H1 (cell line): ENCODE measurements around the gene GARIN6. TPM values are rescaled to one million over a fixed set of nuclear protein-coding genes. Genes with fewer than 3 reads are reported as not detected.

ENCODE experiments used
- CTCF ChIA-PET: fragments of 300-600 bp; sonication (Branson Sonifier 250); formaldehyde crosslinking; loops from one replicate; lab custom pipeline; 2021; ENCODE audit not compliant: partially characterized antibody; lab: Charles Lee
- POLR2A ChIA-PET: fragments of 300-600 bp; sonication (Branson Sonifier 250); formaldehyde crosslinking; loops from one replicate; lab custom pipeline; 2021; ENCODE audit warnings: inconsistent platforms; ENCODE audit not compliant: partially characterized antibody; lab: Charles Lee
- DNase-seq, 2 experiments: peaks; one replicate each; pipeline versions ENCODE4 v3.0.0 to v3.0.0-alpha.2; 2010 to 2022; ENCODE audit warnings: low spot score in 2 of 2, low read depth in 1 of 2, mixed read lengths in 1 of 2
- FAIRE-seq: peaks from 2 replicates; lab custom pipeline; 2011; peaks lifted over from hg19 to GRCh38; lab: Jason Lieb, UNC
- H2AFZ ChIP-seq: 2 replicates; pipeline ENCODE4 v1.8.1; 2012; ENCODE audit warnings: low read length, inconsistent platforms
- H2AK5ac ChIP-seq: 2 replicates; pipeline ENCODE4 v1.6.1; 2013; ENCODE audit warnings: low read depth, low read length
- H2BK120ac ChIP-seq: replicated peaks from 2 replicates; pipeline ENCODE3; 2013; ENCODE audit warnings: low read depth, low read length, inconsistent platforms
- H2BK12ac ChIP-seq: 2 replicates; pipeline ENCODE4 v1.6.1; 2013; ENCODE audit warnings: low read depth, low read length
- H2BK15ac ChIP-seq: 2 replicates; pipeline ENCODE4 v1.6.1; 2013; ENCODE audit warnings: low read length
- H2BK20ac ChIP-seq: 2 replicates; pipeline ENCODE4 v1.6.1; 2013; ENCODE audit warnings: low read length
- H2BK5ac ChIP-seq: 2 replicates; pipeline ENCODE4 v1.6.1; 2013; ENCODE audit warnings: low read depth, low read length
- H3K14ac ChIP-seq: 2 replicates; pipeline ENCODE4 v1.6.1; 2013; ENCODE audit warnings: inconsistent platforms; ENCODE audit not compliant: insufficient read length
- H3K18ac ChIP-seq: 2 replicates; pipeline ENCODE4 v1.6.1; 2013; ENCODE audit warnings: low read length; ENCODE audit errors: extremely low read depth
- H3K23ac ChIP-seq: 2 replicates; pipeline ENCODE4 v1.6.1; 2013; ENCODE audit warnings: inconsistent platforms; ENCODE audit not compliant: insufficient read length
- H3K23me2 ChIP-seq: 2 replicates; pipeline ENCODE4 v1.6.1; 2013; ENCODE audit warnings: low read depth, low read length
- H3K27ac ChIP-seq: 2 replicates; pipeline ENCODE4 v1.6.1; 2011; ENCODE audit warnings: low read depth, low read length, inconsistent platforms
- H3K27me3 ChIP-seq, 4 experiments: replicated peaks in 1 of 4; 1 replicate in 1 of 4; 2 replicates in 3 of 4; pipeline versions ENCODE4 v1.6.1 to v1.8.1; 2011 to 2013; ENCODE audit warnings: low read length in 3 of 4, mild to moderate bottlenecking in 3 of 4, inconsistent platforms in 2 of 4, mixed read lengths in 2 of 4, moderate library complexity in 1 of 4; ENCODE audit not compliant: control insufficient read depth in 3 of 4, insufficient read depth in 3 of 4; ENCODE audit errors: extremely low read depth in 1 of 4
- H3K36me3 ChIP-seq, 4 experiments: 2 replicates each; pipeline versions ENCODE4 v1.6.1 to v1.8.1; 2011 to 2013; ENCODE audit warnings: mild to moderate bottlenecking in 4 of 4, low read length in 3 of 4, moderate library complexity in 2 of 4, control low read depth in 1 of 4, inconsistent platforms in 1 of 4; ENCODE audit not compliant: insufficient read depth in 4 of 4, control insufficient read depth in 2 of 4
- H3K4ac ChIP-seq: replicated peaks from 2 replicates; pipeline ENCODE3; 2013; ENCODE audit warnings: low read length, low read depth, mixed read lengths, inconsistent platforms; ENCODE audit not compliant: insufficient read length
- H3K4me1 ChIP-seq, 4 experiments: replicated peaks in 1 of 4; 1 replicate in 1 of 4; 2 replicates in 3 of 4; pipeline versions ENCODE4 v1.6.1 to v1.8.1; 2011 to 2013; ENCODE audit warnings: low read length in 3 of 4, inconsistent platforms in 2 of 4, mixed read lengths in 1 of 4; ENCODE audit not compliant: insufficient read depth in 4 of 4, control insufficient read depth in 3 of 4
- H3K4me2 ChIP-seq, 2 experiments: 2 replicates each; pipeline versions ENCODE4 v1.6.1 to v1.8.1; 2011 to 2013; ENCODE audit warnings: low read depth in 2 of 2, low read length in 2 of 2, control low read depth in 1 of 2, inconsistent platforms in 1 of 2, mild to moderate bottlenecking in 1 of 2; ENCODE audit not compliant: insufficient read depth in 1 of 2
- H3K4me3 ChIP-seq, 4 experiments: fragments of 200-600, 300-600 bp in 1 of 4; sonication (generic), shearing (Covaris generic), sonication (Bioruptor Twin) in 1 of 4; 2 replicates each; pipeline versions ENCODE4 v1.5.1 to v1.8.1; 2011 to 2016; ENCODE audit warnings: low read length in 4 of 4, low read depth in 3 of 4, control low read depth in 2 of 4, inconsistent platforms in 2 of 4, mild to moderate bottlenecking in 2 of 4, mixed read lengths in 1 of 4, moderate library complexity in 1 of 4; ENCODE audit not compliant: insufficient read depth in 2 of 4; ENCODE audit errors: extremely low read depth in 1 of 4
- H3K56ac ChIP-seq: replicated peaks from 2 replicates; pipeline ENCODE3; 2013; ENCODE audit warnings: low read depth, mild to moderate bottlenecking, mixed read lengths, low read length, inconsistent platforms; ENCODE audit not compliant: insufficient read length
- H3K79me1 ChIP-seq: 2 replicates; pipeline ENCODE4 v1.6.1; 2013; ENCODE audit warnings: low read depth, low read length, control low read depth
- H3K79me2 ChIP-seq, 2 experiments: 2 replicates each; pipeline versions ENCODE4 v1.6.1 to v1.8.1; 2012 to 2013; ENCODE audit warnings: low read length in 2 of 2, mild to moderate bottlenecking in 2 of 2, inconsistent platforms in 1 of 2; ENCODE audit not compliant: insufficient read depth in 2 of 2, control insufficient read depth in 1 of 2
- H3K9ac ChIP-seq, 4 experiments: replicated peaks in 1 of 4; 1 replicate in 1 of 4; 2 replicates in 3 of 4; pipeline versions ENCODE4 v1.6.1 to v1.8.1; 2011 to 2013; ENCODE audit warnings: low read depth in 3 of 4, low read length in 3 of 4, control low read depth in 2 of 4, mild to moderate bottlenecking in 2 of 4, moderate library complexity in 2 of 4, inconsistent platforms in 1 of 4; ENCODE audit errors: extremely low read depth in 1 of 4
- H3K9me3 ChIP-seq, 2 experiments: 2 replicates each; pipeline versions ENCODE4 v1.6.1 to v1.8.1; 2012 to 2013; ENCODE audit warnings: mild to moderate bottlenecking in 2 of 2, moderate library complexity in 2 of 2, control low read depth in 1 of 2, inconsistent platforms in 1 of 2, low read depth in 1 of 2, low read length in 1 of 2, mixed read lengths in 1 of 2; ENCODE audit not compliant: insufficient read depth in 2 of 2
- H4K20me1 ChIP-seq, 2 experiments: replicated peaks in 1 of 2; 2 replicates each; pipeline versions ENCODE3 to v1.8.1; 2011 to 2013; ENCODE audit warnings: inconsistent platforms in 2 of 2, low read length in 2 of 2, mild to moderate bottlenecking in 1 of 2; ENCODE audit not compliant: insufficient read depth in 2 of 2, control insufficient read depth in 1 of 2
- H4K5ac ChIP-seq: 2 replicates; pipeline ENCODE4 v1.6.1; 2013; ENCODE audit warnings: low read length, low read depth, mixed read lengths, inconsistent platforms; ENCODE audit not compliant: insufficient read length
- H4K8ac ChIP-seq: 2 replicates; pipeline ENCODE4 v1.8.0; 2013; ENCODE audit warnings: mild to moderate bottlenecking, moderate library complexity, low read length, inconsistent platforms; ENCODE audit not compliant: insufficient read depth; ENCODE audit errors: extremely low read depth
- H4K91ac ChIP-seq: replicated peaks from 2 replicates; pipeline ENCODE3; 2013; ENCODE audit warnings: low read length, mixed read lengths, inconsistent platforms; ENCODE audit not compliant: insufficient read length
- GABPA ChIP-seq: IDR thresholded peaks from 2 replicates; pipeline ENCODE4 v1.6.1; 2011; ENCODE audit warnings: mild to moderate bottlenecking, low read length, moderate library complexity, borderline replicate concordance; ENCODE audit not compliant: insufficient read depth
- KDM1A ChIP-seq: fragments of 200-600, 300-600 bp; sonication (generic); IDR thresholded peaks from 2 replicates; pipeline ENCODE4 v1.7.1; 2016; ENCODE audit warnings: mild to moderate bottlenecking, low read length, borderline replicate concordance
- RAD21 ChIP-seq, 2 experiments: IDR thresholded peaks in 1 of 2; conservative IDR thresholded peaks in 1 of 2; 2 replicates each; pipeline ENCODE4 v1.6.1; 2011; ENCODE audit warnings: low read depth in 2 of 2, low read length in 2 of 2, improper control_type of control experiment in 1 of 2, inconsistent platforms in 1 of 2, mild to moderate bottlenecking in 1 of 2, moderate library complexity in 1 of 2
- SP4 ChIP-seq: IDR thresholded peaks from 2 replicates; pipeline ENCODE4 v1.6.1; 2012; ENCODE audit warnings: low read length, inconsistent platforms
- WGBS, 2 experiments: shearing (Covaris generic) in 1 of 2; methylation state at CpG; one replicate each; pipeline versions ENCODE4 v1.1.6 to v1.1.7; 2013 to 2015; ENCODE audit warnings: low lambda C conversion rate in 2 of 2, mixed read lengths in 2 of 2, inconsistent platforms in 1 of 2, low coverage in 1 of 2, missing lambda C conversion rate in 1 of 2; ENCODE audit not compliant: insufficient replicate concordance in 2 of 2, insufficient coverage in 1 of 2, insufficient read length in 1 of 2; ENCODE audit errors: extremely low coverage in 1 of 2, missing lambda C conversion rate in 1 of 2; 5-methylcytosine and 5-hydroxymethylcytosine counted together
- polyA plus RNA-seq, 7 experiments: library from polyadenylated mRNA; depleted of rRNA in 3 of 7; stranded (reverse) in 5 of 7; unstranded in 2 of 7; fragments of >200 nt in 5 of 7; fragments of 200-250 nt in 2 of 7; gene quantifications; 1 replicate in 5 of 7; 2 replicates in 1 of 7; 4 replicates in 1 of 7; pipeline versions ENCODE4 v1.2.1 to v1.2.3, GENCODE V29; 2011 to 2013; ENCODE audit warnings: missing spikeins in 2 of 7, mixed read lengths in 2 of 7
- total RNA-seq: library from RNA; stranded (reverse); fragmentation: NEBNext Ultra II Directional; extraction: Animal tissue kit (Norgen Biotek cat#: 25700); gene quantifications from 2 replicates; pipeline ENCODE4 v1.2.1, GENCODE V29; 2021

Gene GARIN6
- total and polyA plus RNA-seq, 2 of the 8 experiments (the other 6 are each of a cell fraction or from before 2014, with no cell fraction given), result not detected

GRCh38 chr12:99649551-99649950 is 2.0 kb downstream of the GARIN6 start:
- Histone ChIP-seq H3K4me1 (no peaks in the 10 kb centered on the region), H3K4me2 (no peak overlapping the region), H3K79me1 (no peaks in the 10 kb centered on the region), H3K9me3 (no peaks in the 10 kb centered on the region), H4K20me1 (no peaks in the 10 kb centered on the region), H2BK5ac (no peak overlapping the region), H4K5ac (no peak overlapping the region), H3K36me3 (no peaks in the 10 kb centered on the region), H3K23ac (no peak overlapping the region), H2AFZ (no peak overlapping the region), H3K9ac (no peak overlapping the region), H4K8ac (no peak overlapping the region), H3K14ac (no peak overlapping the region), H2BK12ac (no peak overlapping the region), H2BK120ac (no peak overlapping the region), H3K4me3 (no peak overlapping the region), H3K56ac (no peak overlapping the region), H2BK15ac (no peak overlapping the region), H3K79me2 (no peaks in the 10 kb centered on the region), H3K4ac (no peak overlapping the region), H2BK20ac (no peak overlapping the region), H3K18ac (no peak overlapping the region), H3K23me2 (no peaks in the 10 kb centered on the region), H3K27me3 (no peaks in the 10 kb centered on the region), H3K27ac (no peak overlapping the region), H4K91ac (no peak overlapping the region), H2AK5ac (no peak overlapping the region)
- 82% methylated on average over 1 of the region's 1 CpG; no CpG with 5 or more reads in 1 of the 2 experiments for WGBS, 2 experiments
- DNase-seq (no peak), FAIRE-seq (no peak)
- POLR2A ChIA-PET, result no interaction called here
- CTCF ChIA-PET, result no interaction called here
- peak in 1 of 2 experiments; percentile 26; a peak in 1 of 4 replicates for TF ChIP-seq RAD21 (IDR thresholded peaks at IDR 0.05 in 1 of 2, conservative IDR thresholded peaks at IDR 0.05 in 1 of 2; ENCODE audit: low read depth in 2 of 2, low read length in 2 of 2)
- TF ChIP-seq GABPA, result no peak
- TF ChIP-seq KDM1A, result no peak
- no peak for TF ChIP-seq SP4
